Activated CD4-positive, CD25-positive, alpha-beta regulatory T cell treated with anti-CD3 and anti-CD28 coated beads, Interleukin-2, amount 50 U/mL, for 16 hours (primary cell): ENCODE data around the gene FGF18.

Source experiments
- DNase-seq: peaks from one replicate; pipeline ENCODE4 v3.0.0-alpha.2; 2020; ENCODE audit warnings: low read depth, low spot score

FGF18 gene

GRCh38 chr5:171422902-171423663 lies 3.6 kb downstream of the FGF18 start:
- no peak for DNase-seq

GRCh38 chr5:171424726-171425125 lies 5.3 kb downstream of the FGF18 start:
- no peak for DNase-seq

- no peak for DNase-seq
Observed at GRCh38 chr5:171425596-171426244, 6.3 kb downstream of the FGF18 start.

- no peak for DNase-seq
Observed at GRCh38 chr5:171426266-171426665, 6.8 kb downstream of the FGF18 start.

- DNase-seq, result no peak
Observed at GRCh38 chr5:171426680-171427079, 7.2 kb downstream of the FGF18 start.

GRCh38 chr5:171427318-171428167 lies 8.1 kb downstream of the FGF18 start:
- DNase-seq, result no peak

- DNase-seq, result no peak
Observed at GRCh38 chr5:171428168-171428696, 8.8 kb downstream of the FGF18 start.

GRCh38 chr5:171428809-171429542 lies 9.5 kb downstream of the FGF18 start:
- DNase-seq, result no peak

- no peak for DNase-seq
Observed at GRCh38 chr5:171429543-171429910, 10.1 kb downstream of the FGF18 start.

- DNase-seq, result no peak
Observed at GRCh38 chr5:171431251-171431777, 11.9 kb downstream of the FGF18 start.

GRCh38 chr5:171432076-171432475 lies 12.6 kb downstream of the FGF18 start:
- DNase-seq, result no peak

GRCh38 chr5:171432583-171433351 lies 13.3 kb downstream of the FGF18 start:
- no peak for DNase-seq

- DNase-seq, result no peak
Observed at GRCh38 chr5:171433352-171433698, 13.9 kb downstream of the FGF18 start.

- DNase-seq, result no peak
Observed at GRCh38 chr5:171433982-171434676, 14.7 kb downstream of the FGF18 start.

- no peak for DNase-seq
Observed at GRCh38 chr5:171434874-171435273, 15.4 kb downstream of the FGF18 start.

GRCh38 chr5:171435908-171436307 lies 16.5 kb downstream of the FGF18 start:
- DNase-seq, result no peak

GRCh38 chr5:171436804-171437285 lies 17.4 kb downstream of the FGF18 start:
- no peak for DNase-seq

GRCh38 chr5:171437286-171437821 lies 17.9 kb downstream of the FGF18 start:
- DNase-seq, result no peak

GRCh38 chr5:171438738-171439137 lies 19.3 kb downstream of the FGF18 start:
- DNase-seq, result no peak
